Gastroesophageal sphincter (tissue), 4 donors: ENCODE data around the gene TM9SF3. TPM values are rescaled to one million over a fixed set of nuclear protein-coding genes. Genes with fewer than 3 reads are reported as not detected.

Source experiments
- ATAC-seq: fragments of 150-250 bp; one replicate; pipeline ENCODE4 v1.9.1; 2016; ENCODE audit warnings: mild to moderate bottlenecking, moderate library complexity
- H3K27ac ChIP-seq, 4 donors: fragments of 200-600 bp; sonication (generic) in 3 of 4; 1 replicate in 3 of 4; 2 replicates in 1 of 4; pipeline ENCODE4 v1.5.1; 2016 to 2019
- H3K27me3 ChIP-seq: fragments of 200-600 bp; sonication (generic); one replicate; pipeline ENCODE4 v1.5.1; 2019
- H3K36me3 ChIP-seq, 2 donors: fragments of 200-600 bp; sonication (generic); one replicate each; pipeline ENCODE4 v1.5.1; 2019; ENCODE audit warnings: control low read depth in 1 of 2
- H3K4me1 ChIP-seq, 3 donors: fragments of 200-600 bp; sonication (generic); 1 replicate in 2 of 3; 2 replicates in 1 of 3; pipeline ENCODE4 v1.5.1; 2016 to 2019; ENCODE audit warnings: control low read depth in 2 of 3
- H3K4me3 ChIP-seq, 2 donors: fragments of 200-600 bp; sonication (generic); one replicate each; pipeline ENCODE4 v1.5.1; 2019; ENCODE audit warnings: mild to moderate bottlenecking in 1 of 2, moderate library complexity in 1 of 2
- H3K9me3 ChIP-seq, 3 donors: fragments of 200-600 bp; sonication (generic); one replicate each; pipeline ENCODE4 v1.5.1; 2017 to 2019; ENCODE audit warnings: control low read depth in 2 of 3
- CTCF ChIP-seq, 4 experiments: fragments of 200-600 bp in 2 of 4; fragments of 450-650 bp in 2 of 4; sonication (generic) in 1 of 4; IDR thresholded peaks; one replicate each; pipeline ENCODE4 v1.5.1; 2017 to 2019; ENCODE audit warnings: antibody characterized with exemption in 4 of 4, mild to moderate bottlenecking in 2 of 4, moderate library complexity in 2 of 4
- EP300 ChIP-seq: sonication (generic); formaldehyde crosslinking; IDR thresholded peaks from one replicate; pipeline ENCODE4 v1.6.1; 2017; ENCODE audit warnings: antibody characterized with exemption, mild to moderate bottlenecking
- POLR2A ChIP-seq, 2 donors: fragments of 450-650 bp; IDR thresholded peaks; one replicate each; pipeline ENCODE4 v1.6.1; 2017; ENCODE audit warnings: antibody characterized with exemption in 2 of 2, mild to moderate bottlenecking in 2 of 2, moderate library complexity in 1 of 2
- POLR2AphosphoS5 ChIP-seq: sonication (generic); formaldehyde crosslinking; IDR thresholded peaks from one replicate; pipeline ENCODE4 v1.6.1; 2017; ENCODE audit warnings: antibody characterized with exemption
- WGBS, 2 donors: methylation state at CpG; one replicate each; pipeline ENCODE4 v1.1.5; 2018; ENCODE audit warnings: low coverage in 1 of 2; 5-methylcytosine and 5-hydroxymethylcytosine counted together
- total RNA-seq, 4 donors: library from RNA; depleted of rRNA; stranded (reverse); fragments of >200 nt; gene quantifications; one replicate each; pipeline ENCODE4 v1.1.0, GENCODE V29; 2016

TM9SF3 gene
- total RNA-seq, 4 donors from 2014 or later = 88.6 to 121 (median 114) TPM

GRCh38 chr10:96529634-96530279, 57.1 kb downstream of the TM9SF3 start:
- Histone ChIP-seq H3K36me3 (peaks cover 11 to 82% of the 10 kb centered on the region in 2 donors), H3K4me1 (no peaks in the 10 kb centered on the region), H3K4me3 (no peak overlapping the region), H3K9me3 (no peaks in the 10 kb centered on the region), H3K27ac (no peak overlapping the region), H3K27me3 (no peaks in the 10 kb centered on the region)
- no peak for TF ChIP-seq EP300
- no peak for TF ChIP-seq CTCF (IDR thresholded peaks at IDR 0.05)
- no peak for TF ChIP-seq POLR2AphosphoS5
- TF ChIP-seq POLR2A (IDR thresholded peaks at IDR 0.05) = no peak
- ATAC-seq = no peak
- 62 to 68% methylated on average over 6 of the region's 6 CpGs for WGBS, 2 donors

GRCh38 chr10:96524741-96525140, 62.1 kb downstream of the TM9SF3 start:
- WGBS, 2 donors = 50 to 72% methylated on average over 1 of the region's 1 CpG
- H3K4me3 ChIP-seq = no peak overlapping the region
- H3K36me3 ChIP-seq = peaks cover 11 to 76% of the 10 kb centered on the region in 2 donors
- no peak for ATAC-seq
- TF ChIP-seq POLR2AphosphoS5 (no peak), CTCF (IDR thresholded peaks at IDR 0.05) (no peak), EP300 (no peak), POLR2A (IDR thresholded peaks at IDR 0.05) (no peak)
- H3K27ac ChIP-seq = no peak overlapping the region
- no peaks in the 10 kb centered on the region for H3K27me3 ChIP-seq
- H3K9me3 ChIP-seq = no peaks in the 10 kb centered on the region
- H3K4me1 ChIP-seq = no peaks in the 10 kb centered on the region

- Histone ChIP-seq H3K27ac (no peak overlapping the region), H3K4me1 (peaks cover 0 to 23% (median 12%) of the 10 kb centered on the region in 3 donors), H3K9me3 (no peaks in the 10 kb centered on the region), H3K36me3 (peaks cover 0 to 24% of the 10 kb centered on the region in 2 donors), H3K27me3 (peaks cover 12% of the 10 kb centered on the region), H3K4me3 (no peak overlapping the region)
- TF ChIP-seq POLR2A (IDR thresholded peaks at IDR 0.05) (no peak), CTCF (IDR thresholded peaks at IDR 0.05) (no peak), EP300 (no peak)
- ATAC-seq = no peak
- WGBS, 2 donors = 89 to 100% methylated on average over 1 of the region's 1 CpG
These were observed 69.5 kb downstream of the TM9SF3 start for GRCh38 chr10:96517284-96517683.

GRCh38 chr10:96516337-96516736, 70.5 kb downstream of the TM9SF3 start:
- TF ChIP-seq POLR2A (IDR thresholded peaks at IDR 0.05) = no peak
- no peak for TF ChIP-seq EP300
- TF ChIP-seq POLR2AphosphoS5 = no peak
- TF ChIP-seq CTCF (IDR thresholded peaks at IDR 0.05) = no peak
- no peaks in the 10 kb centered on the region for H3K9me3 ChIP-seq
- H3K27ac ChIP-seq = no peak overlapping the region
- H3K4me1 ChIP-seq = peaks cover 0 to 27% (median 14%) of the 10 kb centered on the region in 3 donors
- peaks cover 0 to 15% of the 10 kb centered on the region in 2 donors for H3K36me3 ChIP-seq
- H3K27me3 ChIP-seq = peaks cover 22% of the 10 kb centered on the region
- ATAC-seq = no peak
- WGBS, 2 donors = 84 to 87% methylated on average over 2 of the region's 2 CpGs
- no peak overlapping the region for H3K4me3 ChIP-seq
